GM12878 (cell line): ENCODE measurements around the gene STEAP1B. TPM values are rescaled to one million over a fixed set of nuclear protein-coding genes. Genes with fewer than 3 reads are reported as not detected.

ENCODE experiments used
- ATAC-seq: fragments of 200-7000 bp; cut with Tn5 transposase; 3 replicates; pipeline ENCODE4 v1.9.1; 2020; ENCODE audit warnings: mild to moderate bottlenecking, moderate library complexity
- BruUV-seq: library from RNA; stranded (reverse); fragments of 400-500 nt; replicated peaks from 2 replicates; lab custom pipeline; 2021; lab: Mats Ljungman, UMichigan
- CTCF ChIA-PET: fragments of 300-600 bp; sonication (Branson Sonifier 250); formaldehyde crosslinking; extraction: SDS; loops from one replicate; lab custom pipeline; 2021; ENCODE audit warnings: inconsistent platforms; lab: Yijun Ruan, JAX
- POLR2A ChIA-PET: fragments of 350-600 bp; formaldehyde crosslinking; extraction: SDS; loops from one replicate; lab custom pipeline; 2021; ENCODE audit warnings: inconsistent platforms; lab: Charles Lee
- RAD21 ChIA-PET: fragments of 300-600 bp; sonication (Branson Sonifier 250); formaldehyde crosslinking; loops from one replicate; lab custom pipeline; 2023; ENCODE audit warnings: antibody characterized with exemption; ENCODE audit not compliant: unreplicated experiment; lab: Charles Lee
- SMC1A ChIA-PET: fragments of 300-600 bp; sonication (Branson Sonifier 250); formaldehyde crosslinking; loops from one replicate; lab custom pipeline; 2023; ENCODE audit not compliant: unreplicated experiment, uncharacterized antibody; lab: Charles Lee
- DNase-seq: peaks from one replicate; pipeline ENCODE4 v3.0.0-alpha.2; 2011; ENCODE audit warnings: low read depth, low spot score
- FAIRE-seq: peaks from 3 replicates; lab custom pipeline; 2011; peaks lifted over from hg19 to GRCh38; lab: Jason Lieb, UNC
- H2AFZ ChIP-seq: 2 replicates; pipeline ENCODE4 v1.6.0; 2011; ENCODE audit warnings: low read depth, low read length, control low read depth; ENCODE audit not compliant: control insufficient read depth
- H3K27ac ChIP-seq: 2 replicates; pipeline ENCODE4 v1.5.1; 2011; ENCODE audit warnings: control low read depth; ENCODE audit not compliant: control insufficient read depth, insufficient read depth
- H3K27me3 ChIP-seq, 2 experiments: replicated peaks in 1 of 2; 2 replicates each; pipeline versions ENCODE4 v1.6.0 to v1.6.1; 2011; ENCODE audit warnings: low read length in 1 of 2; ENCODE audit not compliant: control insufficient read depth in 2 of 2, insufficient read depth in 2 of 2
- H3K36me3 ChIP-seq, 2 experiments: 2 replicates each; pipeline ENCODE4 v1.5.1; 2011; ENCODE audit warnings: low read length in 1 of 2; ENCODE audit not compliant: control insufficient read depth in 2 of 2, insufficient read depth in 2 of 2
- H3K4me1 ChIP-seq: 2 replicates; pipeline ENCODE4 v1.6.1; 2011; ENCODE audit warnings: mild to moderate bottlenecking, low read length, moderate library complexity, mixed read lengths; ENCODE audit not compliant: control insufficient read depth, insufficient read depth
- H3K4me2 ChIP-seq: 2 replicates; pipeline ENCODE4 v1.6.0; 2011; ENCODE audit warnings: control low read depth; ENCODE audit not compliant: control insufficient read depth, insufficient read depth
- H3K4me3 ChIP-seq: fragments of 200-600 bp; sonication (generic); 2 replicates; pipeline ENCODE4 v1.5.1; 2016
- H3K79me2 ChIP-seq: 2 replicates; pipeline ENCODE4 v1.6.0; 2011; ENCODE audit warnings: low read length; ENCODE audit not compliant: control insufficient read depth, insufficient read depth
- H3K9ac ChIP-seq: 2 replicates; pipeline ENCODE4 v1.8.0; 2011; ENCODE audit warnings: low read length, control low read depth, mixed read lengths; ENCODE audit not compliant: control insufficient read depth, insufficient read depth
- H3K9me3 ChIP-seq: replicated peaks from 3 replicates; pipeline ENCODE4 v1.5.1; 2011; ENCODE audit warnings: mild to moderate bottlenecking, low read length; ENCODE audit not compliant: control insufficient read depth, insufficient read depth
- H4K20me1 ChIP-seq: 2 replicates; pipeline ENCODE4 v1.6.0; 2011; ENCODE audit not compliant: control insufficient read depth, insufficient read depth
- HDAC2 ChIP-seq: fragments of 200-600 bp; sonication (generic); IDR thresholded peaks from 2 replicates; pipeline ENCODE4 v1.6.1; 2017
- IRF3 ChIP-seq: fragments of 450-650 bp; IDR thresholded peaks from 2 replicates; pipeline ENCODE4 v1.6.1; 2014; ENCODE audit warnings: mild to moderate bottlenecking
- NR2C1 ChIP-seq: fragments of 450-650 bp; IDR thresholded peaks from 2 replicates; pipeline ENCODE4 v1.6.1; 2017; ENCODE audit warnings: antibody characterized with exemption, mild to moderate bottlenecking, moderate library complexity
- STAT3 ChIP-seq: IDR thresholded peaks from 2 replicates; pipeline ENCODE4 v1.6.1; 2011; ENCODE audit warnings: low read depth, low read length, improper control_type of control experiment
- ZSCAN29 ChIP-seq: fragments of 450-650 bp; IDR thresholded peaks from 2 replicates; pipeline ENCODE4 v1.6.1; 2017; ENCODE audit warnings: mild to moderate bottlenecking, moderate library complexity
- WGBS: methylation state at CpG from one replicate; pipeline ENCODE4 v1.1.6; 2016; ENCODE audit warnings: low lambda C conversion rate; ENCODE audit not compliant: insufficient replicate concordance, insufficient coverage; ENCODE audit errors: missing lambda C conversion rate; 5-methylcytosine and 5-hydroxymethylcytosine counted together
- in situ Hi-C: fragments of 300-500 bp; cut with MboI; formaldehyde crosslinking; loops from 9 replicates; pipeline ENCODE4 v1.14.3; 2018; ENCODE audit warnings: mixed read lengths
- intact Hi-C: fragments of 100-400 bp; cut with micrococcal nuclease; formaldehyde crosslinking; loops from one replicate; pipeline ENCODE4 v1.14.2; 2022; ENCODE audit not compliant: unreplicated experiment
- polyA plus RNA-seq, 11 experiments: library from polyadenylated mRNA; depleted of rRNA in 4 of 11; unstranded in 6 of 11; stranded (reverse) in 5 of 11; fragments of >200 nt; fragmentation: Nextera tagmentation in 4 of 11; fragmentation: Illumina TruSeq in 1 of 11; extraction: Ambion mirVana in 4 of 11; extraction: Trizol in 1 of 11; gene quantifications; 1 replicate in 1 of 11; 2 replicates in 10 of 11; pipeline versions ENCODE4 v1.2.1 to v1.2.3, GENCODE V29; 2011 to 2016; ENCODE audit warnings: inconsistent platforms in 2 of 11, missing spikeins in 2 of 11, low read depth in 1 of 11
- total RNA-seq, 4 experiments: library from RNA; depleted of rRNA in 3 of 4; stranded (reverse); fragments of >200 nt in 3 of 4; fragmentation: Illumina TruSeq in 1 of 4; extraction: Trizol in 1 of 4; gene quantifications; 2 replicates each; pipeline versions ENCODE4 v1.2.1 to v1.2.3, GENCODE V29; 2013 to 2021
- TF ChIP-seq, protein P1 (sequence below): fragments of 450-650 bp; IDR thresholded peaks from 2 replicates; pipeline ENCODE4 v1.6.1; 2017; ENCODE audit warnings: mild to moderate bottlenecking
- TF ChIP-seq, protein P2 (sequence below): fragments of 450-650 bp; conservative IDR thresholded peaks from 2 replicates; pipeline ENCODE4 v1.6.1; 2017; ENCODE audit warnings: mild to moderate bottlenecking, moderate library complexity

STEAP1B gene
- total and polyA plus RNA-seq, 10 of the 15 experiments (the other 5 are each of a cell fraction or from before 2014, with no cell fraction given) = 0.14 TPM; not detected in 9

GRCh38 chr7:22375359-22376048 is 124.5 kb downstream of the STEAP1B start:
- in situ Hi-C loops (no loop called here), intact Hi-C loops (no loop called here)
- FAIRE-seq (no peak), ATAC-seq (no peak), DNase-seq (no peak)
- H3K4me2 ChIP-seq = no peak overlapping the region
- POLR2A ChIA-PET = no interaction called here
- CTCF ChIA-PET = no interaction called here
- RAD21 ChIA-PET = interaction anchor here (0.6 to 0.9 kb wide), 2 partner anchors 26 to 29 kb away, joined by 3 read pairs; no protein-coding TSS in a partner anchor
- no peaks in the 10 kb centered on the region for H4K20me1 ChIP-seq
- H3K27me3 ChIP-seq = no peaks in the 10 kb centered on the region; a peak in 1 of 4 replicates
- 22% methylated on average over 2 of the region's 2 CpGs for WGBS
- H3K36me3 ChIP-seq = no peaks in the 10 kb centered on the region
- no peak overlapping the region for H3K4me3 ChIP-seq
- no peak overlapping the region for H2AFZ ChIP-seq
- no peak for TF ChIP-seq IRF3
- TF ChIP-seq ZSCAN29 = no peak
- TF ChIP-seq HDAC2 = no peak
- TF ChIP-seq, protein P1, sequence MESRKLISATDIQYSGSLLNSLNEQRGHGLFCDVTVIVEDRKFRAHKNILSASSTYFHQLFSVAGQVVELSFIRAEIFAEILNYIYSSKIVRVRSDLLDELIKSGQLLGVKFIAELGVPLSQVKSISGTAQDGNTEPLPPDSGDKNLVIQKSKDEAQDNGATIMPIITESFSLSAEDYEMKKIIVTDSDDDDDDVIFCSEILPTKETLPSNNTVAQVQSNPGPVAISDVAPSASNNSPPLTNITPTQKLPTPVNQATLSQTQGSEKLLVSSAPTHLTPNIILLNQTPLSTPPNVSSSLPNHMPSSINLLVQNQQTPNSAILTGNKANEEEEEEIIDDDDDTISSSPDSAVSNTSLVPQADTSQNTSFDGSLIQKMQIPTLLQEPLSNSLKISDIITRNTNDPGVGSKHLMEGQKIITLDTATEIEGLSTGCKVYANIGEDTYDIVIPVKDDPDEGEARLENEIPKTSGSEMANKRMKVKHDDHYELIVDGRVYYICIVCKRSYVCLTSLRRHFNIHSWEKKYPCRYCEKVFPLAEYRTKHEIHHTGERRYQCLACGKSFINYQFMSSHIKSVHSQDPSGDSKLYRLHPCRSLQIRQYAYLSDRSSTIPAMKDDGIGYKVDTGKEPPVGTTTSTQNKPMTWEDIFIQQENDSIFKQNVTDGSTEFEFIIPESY = no peak
- no peak for TF ChIP-seq NR2C1
- TF ChIP-seq, protein P2, sequence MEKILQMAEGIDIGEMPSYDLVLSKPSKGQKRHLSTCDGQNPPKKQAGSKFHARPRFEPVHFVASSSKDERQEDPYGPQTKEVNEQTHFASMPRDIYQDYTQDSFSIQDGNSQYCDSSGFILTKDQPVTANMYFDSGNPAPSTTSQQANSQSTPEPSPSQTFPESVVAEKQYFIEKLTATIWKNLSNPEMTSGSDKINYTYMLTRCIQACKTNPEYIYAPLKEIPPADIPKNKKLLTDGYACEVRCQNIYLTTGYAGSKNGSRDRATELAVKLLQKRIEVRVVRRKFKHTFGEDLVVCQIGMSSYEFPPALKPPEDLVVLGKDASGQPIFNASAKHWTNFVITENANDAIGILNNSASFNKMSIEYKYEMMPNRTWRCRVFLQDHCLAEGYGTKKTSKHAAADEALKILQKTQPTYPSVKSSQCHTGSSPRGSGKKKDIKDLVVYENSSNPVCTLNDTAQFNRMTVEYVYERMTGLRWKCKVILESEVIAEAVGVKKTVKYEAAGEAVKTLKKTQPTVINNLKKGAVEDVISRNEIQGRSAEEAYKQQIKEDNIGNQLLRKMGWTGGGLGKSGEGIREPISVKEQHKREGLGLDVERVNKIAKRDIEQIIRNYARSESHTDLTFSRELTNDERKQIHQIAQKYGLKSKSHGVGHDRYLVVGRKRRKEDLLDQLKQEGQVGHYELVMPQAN = no peak
- TF ChIP-seq STAT3 = no peak
- H3K9me3 ChIP-seq = no peaks in the 10 kb centered on the region; the same call in 2 of the 3 replicates
- SMC1A ChIA-PET = interaction anchor here (0.9 to 2.1 kb wide), 4 partner anchors 10 to 72 kb away, joined by 3 to 5 read pairs (median 3); no protein-coding TSS in a partner anchor
- no peak overlapping the region for H3K27ac ChIP-seq
- no peak overlapping the region for H3K9ac ChIP-seq
- peaks cover 11% of the 10 kb centered on the region; the same call in 1 of the 2 replicates for H3K4me1 ChIP-seq
- BruUV-seq = no TSS peak
- no peaks in the 10 kb centered on the region for H3K79me2 ChIP-seq
